SK-N-SH (cell line): ENCODE measurements around the gene KRTAP12-4. TPM values are rescaled to one million over a fixed set of nuclear protein-coding genes. Genes with fewer than 3 reads are reported as not detected.
"Not testable (repeated sequence)": the region's sequence is repeated elsewhere in the genome, so short reads cannot be mapped to it uniquely, and the experiment has no call there.

Experiments used
- CTCF ChIA-PET: fragments of 300-600, 350-600 bp; formaldehyde crosslinking; extraction: SDS; loops from one replicate; lab custom pipeline; 2021; lab: Yijun Ruan, JAX
- POLR2A ChIA-PET: fragments of 350-600 bp; sonication (Branson Sonifier 250); formaldehyde crosslinking; extraction: SDS; loops from one replicate; lab custom pipeline; 2020; ENCODE audit warnings: antibody characterized with exemption, inconsistent platforms; lab: Yijun Ruan, JAX
- DNase-seq: peaks from one replicate; pipeline ENCODE4 v3.0.0; 2012
- H2AFZ ChIP-seq: fragments of 200-600 bp; sonication (generic); 2 replicates; pipeline ENCODE4 v1.8.1; 2016; ENCODE audit warnings: antibody characterized with exemption, mild to moderate bottlenecking, low read depth
- H3F3A ChIP-seq: fragments of 200-600 bp; sonication (generic); replicated peaks from 2 replicates; pipeline ENCODE3; 2016; ENCODE audit warnings: antibody characterized with exemption, mild to moderate bottlenecking; ENCODE audit not compliant: insufficient read depth
- H3K27ac ChIP-seq, 2 experiments: fragments of 200-500 bp in 1 of 2; fragments of 200-600 bp in 1 of 2; sonication (Bioruptor generic) in 1 of 2; sonication (generic), shearing (Covaris generic) in 1 of 2; 2 replicates each; pipeline versions ENCODE4 v1.5.1 to v1.6.1; 2014 to 2016; ENCODE audit warnings: low read depth in 2 of 2, inconsistent platforms in 1 of 2, low read length in 1 of 2, mild to moderate bottlenecking in 1 of 2, mixed read lengths in 1 of 2
- H3K27me3 ChIP-seq: fragments of 200-600 bp; sonication (generic), shearing (Covaris generic); 2 replicates; pipeline ENCODE4 v1.6.1; 2016; ENCODE audit warnings: mixed run types; ENCODE audit not compliant: insufficient read depth
- H3K36me3 ChIP-seq, 2 experiments: fragments of 200-500 bp in 1 of 2; fragments of 200-600 bp in 1 of 2; sonication (Bioruptor generic) in 1 of 2; sonication (generic) in 1 of 2; replicated peaks in 1 of 2; 2 replicates each; pipeline versions ENCODE3 to v1.5.1; 2014 to 2016; ENCODE audit warnings: low read length in 1 of 2, mild to moderate bottlenecking in 1 of 2; ENCODE audit not compliant: insufficient read depth in 2 of 2, control insufficient read depth in 1 of 2
- H3K4me1 ChIP-seq, 2 experiments: fragments of 200-500 bp in 1 of 2; fragments of 200-600 bp in 1 of 2; sonication (Bioruptor generic) in 1 of 2; sonication (generic), shearing (Covaris generic) in 1 of 2; 2 replicates each; pipeline versions ENCODE4 v1.5.1 to v1.6.1; 2014 to 2016; ENCODE audit warnings: low read depth in 1 of 2, low read length in 1 of 2, mixed run types in 1 of 2; ENCODE audit not compliant: insufficient read depth in 2 of 2, control insufficient read depth in 1 of 2
- H3K4me2 ChIP-seq: fragments of 200-600 bp; sonication (generic), shearing (Covaris generic); 2 replicates; pipeline ENCODE4 v1.6.1; 2017; ENCODE audit warnings: mixed run types
- H3K4me3 ChIP-seq, 2 experiments: fragments of 200-500 bp in 1 of 2; fragments of 200-600 bp in 1 of 2; sonication (Bioruptor generic) in 1 of 2; sonication (generic), shearing (Covaris generic) in 1 of 2; 2 replicates each; pipeline versions ENCODE4 v1.5.1 to v1.8.1; 2014 to 2016; ENCODE audit warnings: low read depth in 2 of 2, inconsistent platforms in 1 of 2, low read length in 1 of 2, mild to moderate bottlenecking in 1 of 2, mixed read lengths in 1 of 2, moderate library complexity in 1 of 2
- H3K79me2 ChIP-seq: fragments of 200-600 bp; sonication (generic); 2 replicates; pipeline ENCODE4 v1.8.1; 2017; ENCODE audit warnings: mild to moderate bottlenecking; ENCODE audit not compliant: insufficient read depth
- H3K9ac ChIP-seq: fragments of 200-600 bp; sonication (generic); 2 replicates; pipeline ENCODE4 v1.6.1; 2017; ENCODE audit warnings: mixed run types
- H3K9me2 ChIP-seq: fragments of 200-600 bp; sonication (generic); 2 replicates; pipeline ENCODE4 v1.6.1; 2017; ENCODE audit warnings: mixed run types
- H3K9me3 ChIP-seq: fragments of 200-600 bp; sonication (generic); 2 replicates; pipeline ENCODE4 v1.6.1; 2017; ENCODE audit warnings: mixed run types, mild to moderate bottlenecking, moderate library complexity
- H4K20me1 ChIP-seq: fragments of 200-600 bp; sonication (generic); 2 replicates; pipeline ENCODE4 v1.6.1; 2017; ENCODE audit warnings: mild to moderate bottlenecking, mixed run types; ENCODE audit not compliant: insufficient read depth
- CHD2 ChIP-seq: fragments of 150-350 bp; IDR thresholded peaks from 2 replicates; pipeline ENCODE4 v1.6.1; 2018; ENCODE audit warnings: low read length; ENCODE audit not compliant: partially characterized antibody
- ELF1 ChIP-seq: IDR thresholded peaks from 2 replicates; pipeline ENCODE4 v1.4.0; 2012
- EZH2phosphoT487 ChIP-seq: fragments of 200-600 bp; sonication (generic); IDR thresholded peaks from 2 replicates; pipeline ENCODE4 v1.6.1; 2017; ENCODE audit warnings: low read depth, mixed run types, mild to moderate bottlenecking, antibody characterized with exemption, moderate library complexity, borderline replicate concordance
- GABPA ChIP-seq: IDR thresholded peaks from 2 replicates; pipeline ENCODE4 v1.4.0; 2012; ENCODE audit warnings: low read depth, mild to moderate bottlenecking
- GATA2 ChIP-seq: sonication (generic); formaldehyde crosslinking; IDR thresholded peaks from 2 replicates; pipeline ENCODE4 v1.5.0; 2020; ENCODE audit warnings: mild to moderate bottlenecking, missing genetic modification reagents
- NFIC ChIP-seq: IDR thresholded peaks from 2 replicates; pipeline ENCODE4 v1.4.0; 2012; ENCODE audit warnings: borderline replicate concordance
- PBX3 ChIP-seq: IDR thresholded peaks from 2 replicates; pipeline ENCODE4; 2012
- RFX5 ChIP-seq: IDR thresholded peaks from 2 replicates; pipeline ENCODE4 v1.6.1; 2012; ENCODE audit warnings: mild to moderate bottlenecking, improper control_type of control experiment, low read length
- RXRA ChIP-seq: IDR thresholded peaks from 2 replicates; pipeline ENCODE4 v1.4.0; 2012; ENCODE audit warnings: low read depth, mild to moderate bottlenecking, borderline replicate concordance
- TCF12 ChIP-seq: IDR thresholded peaks from 2 replicates; pipeline ENCODE4 v1.4.0; 2012
- YY1 ChIP-seq: IDR thresholded peaks from 2 replicates; pipeline ENCODE4 v1.4.0; 2012; ENCODE audit warnings: low read depth, mild to moderate bottlenecking
- WGBS: methylation state at CpG from one replicate; pipeline ENCODE4 v1.1.6; 2017; ENCODE audit warnings: low lambda C conversion rate; 5-methylcytosine and 5-hydroxymethylcytosine counted together
- polyA plus RNA-seq, 3 experiments: library from polyadenylated mRNA; depleted of rRNA; stranded (reverse); fragments of >200 nt; gene quantifications; 2 replicates each; pipeline ENCODE4 v1.2.3, GENCODE V29; 2012

Gene KRTAP12-4
- polyA plus RNA-seq, 1 of the 3 experiments (the other 2 are of a cell fraction): not detected

GRCh38 chr21:44686843-44687561 lies 32.5 kb upstream of the KRTAP12-4 start:
- Histone ChIP-seq H3F3A (no peaks in the 10 kb centered on the region), H3K79me2 (no peaks in the 10 kb centered on the region), H3K4me3 (no peak overlapping the region), H3K9me2 (no peaks in the 10 kb centered on the region), H3K4me1 (no peaks in the 10 kb centered on the region), H3K4me2 (no peak overlapping the region), H3K36me3 (no peaks in the 10 kb centered on the region), H4K20me1 (no peaks in the 10 kb centered on the region), H3K27ac (no peak overlapping the region), H2AFZ (no peak overlapping the region), H3K9me3 (no peaks in the 10 kb centered on the region), H3K27me3 (peaks cover 41% of the 10 kb centered on the region), H3K9ac (no peak overlapping the region)
- WGBS: 31% methylated on average over 20 of the region's 25 CpGs
- CTCF ChIA-PET: interaction anchor here (1.1 kb wide), 1 partner anchor 26 kb away, joined by 3 read pairs; no protein-coding TSS in a partner anchor
- TF ChIP-seq GATA2 (CRISPR knock-in tag) (no peak), NFIC (no peak), GABPA (no peak), TCF12 (no peak), PBX3 (no peak), RXRA (no peak), EZH2phosphoT487 (no peak), RFX5 (no peak), YY1 (no peak)
- POLR2A ChIA-PET: no interaction called here
- DNase-seq: no peak

GRCh38 chr21:44686000-44686781 lies 31.7 kb upstream of the KRTAP12-4 start:
- no peaks in the 10 kb centered on the region for H3F3A ChIP-seq
- H3K9me3 ChIP-seq: no peaks in the 10 kb centered on the region
- no peak for DNase-seq
- CTCF ChIA-PET: interaction anchor here (0.6 kb wide), 1 partner anchor 206 kb away, joined by 3 read pairs; no protein-coding TSS in a partner anchor
- peaks cover 45% of the 10 kb centered on the region for H3K27me3 ChIP-seq
- no peaks in the 10 kb centered on the region for H3K9me2 ChIP-seq
- H3K36me3 ChIP-seq: no peaks in the 10 kb centered on the region
- TF ChIP-seq CHD2 (no peak), ELF1 (no peak)
- H2AFZ ChIP-seq: no peak overlapping the region
- WGBS: 22% methylated on average over 4 of the region's 14 CpGs
- H3K79me2 ChIP-seq: no peaks in the 10 kb centered on the region
- no peak overlapping the region for H3K9ac ChIP-seq
- H3K4me1 ChIP-seq: no peaks in the 10 kb centered on the region
- POLR2A ChIA-PET: interaction anchor here (1.0 kb wide), 1 partner anchor 31 kb away, joined by 3 read pairs; the partner anchor contains the start of gene KRTAP12-4
- no peak overlapping the region for H3K27ac ChIP-seq
- H3K4me2 ChIP-seq: no peak overlapping the region
- H4K20me1 ChIP-seq: no peaks in the 10 kb centered on the region
- no peak overlapping the region for H3K4me3 ChIP-seq

- H2AFZ ChIP-seq, H3K9ac ChIP-seq, CTCF ChIA-PET, H3K9me3 ChIP-seq, H3K36me3 ChIP-seq, H3K27ac ChIP-seq, H3K79me2 ChIP-seq, H3K4me3 ChIP-seq, H4K20me1 ChIP-seq, DNase-seq, H3F3A ChIP-seq, H3K9me2 ChIP-seq, H3K4me1 ChIP-seq, H3K4me2 ChIP-seq: not testable (repeated sequence)
- peaks cover 45% of the 10 kb centered on the region for H3K27me3 ChIP-seq
- POLR2A ChIA-PET: interaction anchor here (1.0 kb wide), 1 partner anchor 30 kb away, joined by 3 read pairs; the partner anchor contains the start of gene KRTAP12-4
- 24% methylated on average over 4 of the region's 6 CpGs for WGBS
Measured at GRCh38 chr21:44685050-44685449, 30.6 kb upstream of the KRTAP12-4 start.
